ENCODE data around the gene COL23A1.

Gene COL23A1

GRCh38 chr5:178357121-178357521 lies 233.1 kb downstream of the COL23A1 start:
- Mint-ChIP-seq H3K27ac (peak overlapping the region; percentile 86), H3K4me3 (peak overlapping the region; percentile 68), H3K4me1 (peaks cover 95% of the 10 kb centered on the region), H3K27me3 (ENCODE audit: low read depth, poor library complexity) (peaks cover 3% of the 10 kb centered on the region), H3K9me3 (no peaks in the 10 kb centered on the region), H3K36me3 (ENCODE audit: low read depth) (no peaks in the 10 kb centered on the region)
- peak; percentile 82 for DNase-seq
- TF ChIP-seq CTCF (IDR thresholded peaks at IDR 0.05): no peak

DNA sequence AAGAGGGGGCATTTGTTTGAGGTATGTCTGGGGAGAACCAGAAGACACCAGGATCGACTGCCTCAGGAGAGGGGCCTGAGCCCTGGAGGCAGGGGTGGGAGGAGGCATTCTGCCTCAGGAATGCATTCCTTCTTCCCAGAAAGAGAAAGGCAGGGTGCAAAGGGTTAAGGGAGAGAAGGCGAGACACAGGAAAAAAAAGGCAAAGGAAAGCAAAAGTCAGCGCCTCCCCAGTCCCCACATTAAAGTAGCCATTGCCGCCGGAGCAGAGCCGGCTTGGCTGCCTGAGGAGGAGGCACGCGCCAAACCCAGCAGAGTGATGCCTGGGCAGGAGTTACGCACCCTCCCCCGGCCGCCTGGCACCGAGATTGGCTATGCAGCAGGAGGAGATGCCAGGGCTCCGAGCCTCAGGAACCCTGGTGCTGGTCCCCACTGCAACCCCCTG lies 233.7 kb downstream of the COL23A1 start:
- Mint-ChIP-seq H3K27me3 (ENCODE audit: low read depth, poor library complexity) (peaks cover 3% of the 10 kb centered on the region), H3K4me1 (peaks cover 96% of the 10 kb centered on the region), H3K9me3 (no peaks in the 10 kb centered on the region), H3K27ac (peak overlapping the region; percentile 97), H3K36me3 (ENCODE audit: low read depth) (no peaks in the 10 kb centered on the region), H3K4me3 (peak overlapping the region; percentile 68)
- no peak for TF ChIP-seq CTCF (IDR thresholded peaks at IDR 0.05)
- DNase-seq: peak; percentile 57

GRCh38 chr5:178355671-178356070 lies 234.5 kb downstream of the COL23A1 start:
- no peaks in the 10 kb centered on the region for H3K9me3 Mint-ChIP-seq
- TF ChIP-seq CTCF (IDR thresholded peaks at IDR 0.05): no peak
- no peak for DNase-seq
- peaks cover 3% of the 10 kb centered on the region for H3K27me3 Mint-ChIP-seq (ENCODE audit: low read depth, poor library complexity)
- peaks cover 96% of the 10 kb centered on the region for H3K4me1 Mint-ChIP-seq
- H3K4me3 Mint-ChIP-seq: peak overlapping the region; percentile 68
- H3K27ac Mint-ChIP-seq: peak overlapping the region; percentile 97
- H3K36me3 Mint-ChIP-seq (ENCODE audit: low read depth): no peaks in the 10 kb centered on the region

- Mint-ChIP-seq H3K36me3 (ENCODE audit: low read depth) (no peaks in the 10 kb centered on the region), H3K4me1 (peaks cover 96% of the 10 kb centered on the region), H3K27me3 (ENCODE audit: low read depth, poor library complexity) (no peaks in the 10 kb centered on the region), H3K9me3 (no peaks in the 10 kb centered on the region), H3K4me3 (no peak overlapping the region), H3K27ac (no peak overlapping the region)
- DNase-seq: no peak
- no peak for TF ChIP-seq CTCF (IDR thresholded peaks at IDR 0.05)
Measured at GRCh38 chr5:178353461-178353860, 236.7 kb downstream of the COL23A1 start.

DNA sequence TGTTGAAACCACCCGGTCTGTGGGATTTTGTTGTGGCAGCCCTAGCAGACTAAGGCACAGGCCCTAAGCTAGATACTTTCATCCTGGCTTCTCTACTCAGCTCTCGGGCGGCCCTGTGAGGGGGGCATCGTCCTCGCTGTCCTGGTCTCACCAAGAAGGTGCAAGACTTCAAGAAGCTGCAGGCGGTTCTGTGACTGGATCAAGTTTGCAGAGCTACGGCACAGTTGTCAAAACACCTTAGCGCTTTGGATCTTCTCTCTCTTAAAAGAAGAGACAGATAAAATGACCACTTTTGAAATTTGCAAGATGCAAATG lies 238.2 kb downstream of the COL23A1 start:
- H3K4me3 Mint-ChIP-seq: no peak overlapping the region

More for the DNA sequence above, 238.2 kb downstream of the COL23A1 start:
- H3K27ac Mint-ChIP-seq: no peak overlapping the region
- H3K4me1 Mint-ChIP-seq: peaks cover 90% of the 10 kb centered on the region
- H3K36me3 Mint-ChIP-seq (ENCODE audit: low read depth): no peaks in the 10 kb centered on the region
- no peaks in the 10 kb centered on the region for H3K27me3 Mint-ChIP-seq (ENCODE audit: low read depth, poor library complexity)
- no peaks in the 10 kb centered on the region for H3K9me3 Mint-ChIP-seq
- no peak for DNase-seq
- no peak for TF ChIP-seq CTCF (IDR thresholded peaks at IDR 0.05)

Data from nephron progenitor cell (in vitro differentiated cells).